ENCODE results near the gene ANKRD44.
"Not testable (repeated sequence)": the region's sequence is repeated elsewhere in the genome, so short reads cannot be mapped to it uniquely, and the experiment has no call there.

Gene ANKRD44

GRCh38 chr2:197310271-197310985 lies at the start of gene ANKRD44:
Gene ANKRD44 (minus strand): TSS chr2:197310780. CDS start chr2:197310604, 176 bp downstream.
- DNase-seq: peak; percentile 83

DNA sequence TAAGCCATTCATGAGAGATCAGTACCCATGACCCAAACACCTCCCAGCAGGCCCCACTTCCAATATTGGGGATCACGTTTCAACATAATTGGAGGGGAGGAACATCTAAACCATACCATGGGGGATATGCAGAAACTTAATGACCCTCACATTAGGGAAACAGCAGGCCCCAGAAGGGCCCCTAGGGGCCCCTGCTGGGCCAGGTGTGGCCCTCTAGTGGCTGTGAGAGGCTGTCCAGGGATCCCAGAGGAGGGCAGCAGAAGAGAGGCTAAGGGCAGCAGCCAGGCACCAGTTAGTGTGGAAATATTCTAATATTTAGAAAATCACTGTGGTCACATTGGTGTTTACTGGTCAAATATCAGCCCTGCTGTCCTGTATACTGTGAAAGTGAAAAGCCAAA lies 49.3 kb upstream of the ANKRD44 start:
- DNase-seq: no peak

GRCh38 chr2:197358931-197359330 lies 48.4 kb upstream of the ANKRD44 start:
- no peak for DNase-seq

DNA sequence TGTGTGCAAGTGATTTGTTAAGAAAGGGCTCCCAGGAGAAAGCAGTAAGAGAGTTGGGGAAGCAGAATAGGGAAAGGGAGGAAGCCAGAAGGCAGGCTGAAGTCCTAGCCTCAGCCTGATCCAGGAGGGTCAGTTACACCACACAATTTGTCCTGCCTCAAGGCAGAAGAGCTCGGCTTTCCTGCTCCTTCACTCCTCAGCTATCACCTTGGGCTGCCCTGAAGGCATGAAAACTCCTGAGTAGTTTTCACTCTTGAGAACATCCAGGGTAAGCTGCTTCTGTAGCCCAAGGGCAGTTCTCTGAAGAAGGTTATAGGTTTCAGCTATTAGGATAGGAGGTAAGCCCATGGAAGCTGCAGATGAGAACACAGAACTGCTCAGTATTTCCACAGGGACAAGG lies 47.4 kb upstream of the ANKRD44 start:
- DNase-seq: no peak

DNA sequence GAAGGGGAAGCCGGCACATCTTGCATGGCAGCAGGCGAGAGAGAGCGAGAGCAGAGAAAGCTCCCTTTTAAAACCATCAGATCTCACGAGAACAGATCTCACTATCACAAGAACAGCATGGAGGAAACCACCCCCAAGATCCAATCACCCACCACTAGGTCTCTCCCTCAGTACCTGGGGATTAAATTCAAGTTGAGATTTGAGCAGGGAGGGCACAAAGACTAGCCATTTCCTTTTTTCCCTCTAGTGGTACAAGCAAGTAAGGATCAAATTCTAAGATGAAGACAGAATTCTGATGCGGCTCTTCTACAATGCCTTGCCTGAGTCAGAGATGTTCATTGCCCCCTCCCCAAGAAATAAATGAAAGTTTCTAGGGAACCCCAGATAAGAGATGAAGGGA lies 45.6 kb upstream of the ANKRD44 start:
- DNase-seq: no peak

DNA sequence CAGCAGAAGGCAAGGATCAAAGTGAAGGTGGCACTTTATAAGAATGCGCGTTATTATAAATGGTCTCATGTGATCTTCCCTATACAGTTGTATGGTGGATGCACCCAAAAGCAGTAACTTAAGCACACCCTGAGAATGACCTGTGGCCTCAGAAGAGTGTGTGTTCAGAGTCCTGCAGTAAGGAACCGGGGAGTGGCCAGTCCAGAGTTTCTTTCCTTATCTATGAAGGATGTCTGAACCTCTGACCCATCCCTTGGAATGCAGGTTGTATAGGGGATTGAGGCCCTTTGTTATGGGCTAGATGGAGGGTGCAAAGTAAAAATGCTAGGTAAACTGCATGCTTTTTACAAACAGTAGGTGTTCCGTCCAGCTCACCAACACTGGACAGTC lies 43.6 kb upstream of the ANKRD44 start:
- DNase-seq: no peak

DNA sequence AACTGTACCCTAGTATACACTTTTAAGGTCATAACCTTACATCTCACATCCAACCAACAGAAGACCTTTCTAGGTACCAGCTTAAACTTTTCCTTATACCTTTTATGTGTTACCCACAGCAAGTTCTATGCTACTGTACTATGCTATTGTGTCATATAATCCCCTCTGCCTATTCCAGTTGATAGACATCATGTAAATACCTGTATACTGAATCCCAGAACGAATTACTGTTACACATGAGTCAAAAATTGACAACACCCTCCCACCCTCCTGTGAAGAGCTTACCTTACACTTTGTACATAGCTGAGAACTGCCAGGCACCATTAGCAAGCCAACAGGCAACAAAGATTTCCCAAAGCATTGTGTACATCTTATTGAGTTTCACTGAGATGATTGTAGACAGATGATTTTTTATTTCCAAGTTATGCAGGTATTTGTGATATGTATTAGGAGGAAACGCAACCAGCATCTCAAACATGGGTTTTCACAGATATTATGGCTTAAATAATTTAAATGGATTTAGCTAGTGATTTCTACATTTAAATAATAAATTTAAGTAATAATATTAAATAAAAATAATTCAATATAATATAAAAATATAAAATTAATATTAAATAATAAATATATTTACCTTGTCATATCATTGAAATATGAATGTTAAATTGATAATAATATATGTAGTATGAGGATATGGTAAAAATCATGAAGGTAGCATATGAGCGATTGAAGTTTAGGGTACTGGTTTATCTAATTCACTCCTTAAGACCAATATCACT lies 43.0 kb upstream of the ANKRD44 start:
- DNase-seq: no peak

GRCh38 chr2:197349699-197350098 lies 39.1 kb upstream of the ANKRD44 start:
- DNase-seq: no peak

DNA sequence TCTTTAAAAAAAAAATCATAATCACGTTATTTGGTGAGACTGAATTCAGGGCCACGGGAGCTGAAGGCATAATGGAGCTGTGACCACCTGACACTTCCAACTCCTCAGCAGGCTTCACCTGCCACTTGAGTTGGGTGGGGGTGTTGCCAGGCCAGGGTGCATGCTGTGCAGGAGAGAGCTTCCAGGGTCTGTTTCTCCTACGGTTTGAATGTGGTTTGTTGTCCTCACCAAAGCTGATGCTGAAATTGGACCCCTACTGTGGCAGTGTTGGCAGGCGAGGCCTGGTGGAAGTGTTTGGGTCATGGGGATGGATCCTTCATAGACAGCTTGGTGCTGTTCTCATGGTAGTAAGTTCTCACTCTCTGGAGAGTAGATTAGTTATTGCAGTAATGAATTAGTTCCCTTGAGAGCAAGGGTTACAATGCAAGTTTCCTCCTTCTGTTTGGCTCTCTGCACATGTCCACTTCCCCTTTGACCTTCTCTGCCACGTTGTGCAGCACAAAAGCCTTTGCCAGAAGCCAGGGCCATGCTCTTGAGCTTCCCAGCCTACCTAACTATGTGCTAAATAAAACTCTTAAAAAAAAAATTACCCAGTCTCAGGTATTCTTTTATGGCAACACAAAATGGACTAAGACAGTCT lies 38.3 kb upstream of the ANKRD44 start:
- no peak for DNase-seq

- no peak for DNase-seq
These were observed 35.3 kb upstream of the ANKRD44 start for GRCh38 chr2:197345846-197346370.

- DNase-seq: not testable (repeated sequence)
These were observed 33.4 kb upstream of the ANKRD44 start for GRCh38 chr2:197343968-197344367.

DNA sequence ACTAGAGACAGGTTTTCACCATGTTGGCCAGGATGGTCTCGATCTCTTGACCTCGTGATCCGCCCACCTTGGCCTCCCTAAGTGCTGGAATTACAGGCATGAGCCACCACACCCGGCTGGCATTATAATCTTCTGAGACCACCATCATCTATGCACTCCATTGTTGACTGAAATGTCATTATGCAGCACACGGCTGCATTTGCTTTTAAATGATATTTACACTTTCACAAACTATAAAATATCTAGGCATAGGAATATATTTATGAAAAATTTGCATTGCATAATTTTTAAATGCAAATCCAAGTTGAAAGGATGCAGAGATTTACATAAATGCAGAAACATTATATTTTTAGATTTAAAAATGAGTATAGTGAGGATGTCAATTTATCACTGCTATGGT lies 30.0 kb upstream of the ANKRD44 start:
- DNase-seq: no peak

DNA sequence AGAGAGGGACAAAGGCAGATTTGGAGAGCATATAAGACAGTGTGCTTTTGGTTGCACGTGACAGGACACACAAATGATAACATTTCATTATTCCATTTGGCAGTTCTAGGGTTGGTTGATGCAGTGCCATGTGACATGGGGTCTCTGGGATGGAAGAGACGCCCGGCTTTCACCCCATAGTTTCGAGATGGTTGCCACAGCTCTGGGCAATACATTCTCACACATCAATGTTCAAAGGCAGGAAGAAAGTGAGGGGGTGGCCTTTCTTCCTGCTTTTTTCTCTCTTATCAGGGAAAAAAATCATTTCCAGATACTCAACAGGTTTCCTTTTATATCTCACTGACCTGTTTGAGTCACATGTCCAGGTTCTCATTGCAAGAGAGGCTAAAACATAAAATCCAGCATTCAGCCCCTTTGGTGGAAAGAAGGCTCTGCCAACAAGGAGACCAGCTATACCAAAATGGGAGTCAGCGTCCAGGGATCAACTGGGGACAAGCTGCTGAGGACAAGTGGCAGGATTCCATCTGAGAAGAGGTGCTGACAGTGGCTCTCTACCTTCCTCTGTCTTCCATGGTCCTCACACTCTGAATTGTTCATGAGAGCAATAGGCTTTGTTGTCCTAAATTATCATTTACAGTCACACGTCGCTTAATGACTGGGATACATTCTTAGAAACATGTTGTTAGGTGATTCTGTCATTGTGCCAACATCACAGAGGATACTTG lies 29.1 kb upstream of the ANKRD44 start:
- no peak for DNase-seq

DNA sequence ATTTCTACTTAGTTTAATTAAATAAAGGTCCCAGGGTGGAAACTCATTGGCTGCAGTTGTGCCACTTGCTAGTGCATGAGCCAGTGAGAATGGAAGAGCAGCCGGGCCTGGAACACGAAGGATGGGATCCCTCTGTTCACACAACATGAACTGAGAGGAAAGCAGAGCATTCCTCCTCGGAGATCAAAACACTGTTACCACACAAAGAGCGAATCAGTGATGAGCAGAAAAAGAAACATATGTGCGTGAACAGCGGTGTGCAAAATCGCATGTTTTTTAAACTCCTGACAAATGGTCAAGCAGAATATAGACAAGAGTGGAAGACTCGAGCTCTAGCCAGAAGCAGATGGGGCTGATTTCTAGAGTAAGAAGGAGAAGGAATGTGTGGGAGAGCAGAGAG lies 28.4 kb upstream of the ANKRD44 start:
- DNase-seq: no peak

- no peak for DNase-seq
These were observed 22.1 kb upstream of the ANKRD44 start for GRCh38 chr2:197332641-197333040.

DNA sequence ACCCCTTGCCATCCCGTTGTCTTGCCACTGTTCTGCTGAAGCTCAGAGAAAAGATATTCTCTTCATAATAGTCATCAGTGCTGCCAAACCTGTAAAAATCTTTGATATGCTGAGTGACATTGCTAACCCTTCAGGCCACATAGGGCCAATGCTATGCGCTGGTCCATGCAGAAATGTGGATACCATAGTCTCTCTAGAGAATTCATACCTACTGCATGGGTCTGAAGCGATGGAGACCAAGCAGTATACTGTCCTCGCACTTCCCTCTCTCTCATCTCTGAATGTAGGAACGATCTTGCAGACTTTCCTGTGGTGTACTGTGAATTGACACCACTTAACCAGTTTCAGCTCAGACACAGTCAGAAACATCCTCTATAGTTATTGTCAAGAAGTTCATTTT lies 17.9 kb upstream of the ANKRD44 start:
- no peak for DNase-seq

DNA sequence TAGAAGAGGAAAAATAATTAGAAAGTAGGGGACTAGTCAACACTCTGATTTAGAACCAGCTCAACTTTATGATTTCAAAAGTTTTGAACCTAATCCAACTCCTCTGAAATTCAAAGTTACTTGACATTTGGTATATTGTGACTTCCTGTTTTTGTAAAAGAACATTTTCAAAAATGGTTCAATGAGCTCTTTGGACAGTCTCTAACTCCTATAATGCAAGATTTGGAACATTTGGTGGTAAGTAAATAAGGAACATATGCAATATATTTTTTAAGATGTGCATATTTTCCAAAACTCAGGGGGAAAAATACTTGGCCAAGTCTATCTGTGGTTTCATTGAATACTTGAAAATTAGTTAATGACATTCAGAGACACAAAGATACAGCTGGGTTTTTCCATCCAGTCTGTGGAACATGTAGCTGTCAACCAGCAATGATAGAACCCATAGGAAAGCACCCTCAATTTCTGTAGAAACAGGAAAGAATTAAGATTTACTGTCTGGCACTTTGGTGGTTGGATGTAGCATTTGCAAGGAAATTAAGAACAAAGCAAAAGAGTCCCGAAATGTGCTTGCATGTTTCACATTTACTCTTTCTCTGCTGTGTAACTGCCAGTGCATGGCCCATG lies 17.0 kb upstream of the ANKRD44 start:
- no peak for DNase-seq

GRCh38 chr2:197327073-197327471 lies 16.5 kb upstream of the ANKRD44 start:
- no peak for DNase-seq

DNA sequence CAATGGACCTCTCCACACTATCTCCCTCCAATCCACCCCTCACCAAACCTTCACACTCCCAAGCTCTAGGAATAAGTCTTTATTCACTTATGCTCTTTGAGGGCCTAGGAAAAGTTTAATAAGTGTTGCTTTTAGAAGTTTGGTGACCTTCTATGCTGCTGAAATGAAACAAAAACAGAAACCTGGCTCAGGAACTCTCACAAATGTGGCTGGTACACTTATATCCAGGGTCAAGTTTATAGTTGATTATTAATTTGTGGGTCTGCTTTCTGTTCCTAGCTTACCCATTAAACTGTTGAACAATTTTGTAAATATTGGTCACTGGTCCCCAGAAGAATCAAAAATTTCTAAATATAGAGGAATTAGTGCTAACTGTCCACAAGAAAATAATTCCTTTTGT lies 14.2 kb upstream of the ANKRD44 start:
- no peak for DNase-seq

DNA sequence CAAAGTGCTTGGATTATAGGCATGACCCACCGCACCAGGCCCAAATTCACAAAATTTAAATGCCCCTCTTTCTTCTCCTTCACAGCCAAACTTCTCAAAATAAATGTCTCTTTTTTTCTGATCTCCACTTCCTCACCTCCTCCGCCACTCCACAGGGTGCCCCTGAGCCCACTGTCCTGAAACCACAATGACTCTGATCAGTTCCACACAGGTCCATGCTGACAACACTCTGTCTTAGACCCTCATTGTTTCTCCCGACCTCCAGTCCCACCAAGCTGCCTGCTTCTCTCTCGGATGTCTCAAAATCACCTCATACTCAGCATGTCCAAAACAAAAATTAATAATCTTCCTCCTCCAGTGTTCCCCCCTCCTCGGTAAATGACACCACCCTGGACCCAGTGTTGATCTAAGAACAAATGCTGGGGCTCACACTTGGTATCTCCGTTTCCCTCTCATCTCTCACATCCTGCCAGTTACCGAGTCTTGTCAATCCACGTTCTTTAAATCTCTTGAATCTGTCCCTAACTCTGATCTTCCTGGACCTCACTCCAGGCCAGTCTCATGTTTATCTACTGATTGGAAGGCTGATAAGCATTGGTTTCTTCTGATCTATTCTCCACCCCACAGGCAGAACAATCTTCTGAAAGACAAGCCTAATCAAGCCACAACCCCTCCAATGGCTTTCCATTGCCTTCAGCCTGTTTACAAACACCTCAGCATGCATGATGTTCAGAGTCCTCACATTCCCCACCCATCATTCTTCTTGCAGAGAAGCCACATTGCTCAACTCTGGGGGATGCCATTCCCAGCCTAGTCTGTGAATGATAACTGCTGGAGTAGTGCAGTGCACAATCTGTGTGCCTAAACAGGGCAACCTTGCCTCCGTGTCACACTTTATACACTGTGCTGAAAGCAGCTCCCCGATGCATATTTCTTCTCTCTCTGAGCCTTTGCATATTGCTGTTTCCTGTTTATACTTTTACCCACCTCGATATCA lies 12.4 kb upstream of the ANKRD44 start:
- DNase-seq: no peak

GRCh38 chr2:197322143-197322542 lies 11.6 kb upstream of the ANKRD44 start:
- DNase-seq: no peak

Data from activated CD4-positive, alpha-beta T cell treated with anti-CD3 and anti-CD28 coated beads for 1 hour (primary cell).